Thyroid gland (tissue), 4 donors: ENCODE results near the gene ZNF423.

Experiments
- CTCF ChIP-seq, 6 experiments: fragments of 200-600 bp in 3 of 6; fragments of 450-650 bp in 3 of 6; sonication (generic) in 3 of 6; IDR thresholded peaks; one replicate each; pipeline ENCODE4 v1.5.1; 2016 to 2019; ENCODE audit warnings: antibody characterized with exemption in 6 of 6, mild to moderate bottlenecking in 2 of 6, inconsistent platforms in 1 of 6, moderate library complexity in 1 of 6
- POLR2A ChIP-seq, 2 donors: fragments of 450-650 bp; IDR thresholded peaks; one replicate each; pipeline ENCODE4 v1.6.1; 2017; ENCODE audit warnings: antibody characterized with exemption in 2 of 2, mild to moderate bottlenecking in 2 of 2, moderate library complexity in 1 of 2

- no peak for TF ChIP-seq CTCF (IDR thresholded peaks at IDR 0.05)
- TF ChIP-seq POLR2A (IDR thresholded peaks at IDR 0.05) = no peak
These were observed 401.3 kb downstream of the ZNF423 start for GRCh38 chr16:49454426-49455180.
